ENCODE data around the gene SND1.

SND1 gene

GRCh38 chr7:127907110-127908040, 255.4 kb downstream of the SND1 start:
- no peak for DNase-seq (ENCODE audit: low read depth)

DNA sequence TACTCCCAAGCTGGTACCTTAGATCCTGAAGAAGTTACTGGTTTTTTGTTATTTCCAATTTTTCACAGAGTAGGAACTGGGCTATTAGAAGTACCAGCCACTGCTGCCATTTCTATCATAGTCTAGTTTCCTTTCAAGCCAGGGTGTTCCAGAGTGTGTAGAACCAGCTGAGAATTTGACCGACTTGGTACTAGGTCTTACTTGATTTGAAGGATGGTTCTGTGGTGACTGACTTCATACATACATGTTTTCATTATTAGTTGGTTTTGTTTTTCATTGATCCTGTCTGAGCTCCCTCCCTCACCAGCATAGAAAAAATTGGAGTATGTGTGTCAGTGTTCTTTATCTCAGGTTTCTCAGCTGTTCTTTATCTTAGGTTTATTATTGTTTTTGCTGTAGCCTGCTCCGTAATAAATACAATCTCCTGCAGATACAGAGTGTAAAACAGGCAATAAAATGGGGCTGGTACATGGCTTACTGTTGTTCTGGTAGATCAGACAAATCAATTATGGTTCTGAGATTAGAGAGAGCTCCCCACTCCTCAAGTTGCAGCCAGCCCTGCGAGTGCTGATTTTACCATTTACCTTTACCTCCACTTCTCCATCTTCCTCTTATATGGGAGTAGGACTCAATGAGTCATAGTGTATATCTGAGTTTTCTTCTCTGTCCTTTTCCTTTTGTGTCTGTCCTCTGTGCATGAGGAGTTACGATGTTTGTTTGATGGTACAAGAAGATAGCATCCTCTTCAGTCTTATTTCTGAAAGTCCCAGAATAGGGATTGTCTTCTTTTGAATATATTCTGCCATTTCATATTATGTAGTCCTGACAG, 256.6 kb downstream of the SND1 start:
- DNase-seq (ENCODE audit: low read depth), result no peak

DNA sequence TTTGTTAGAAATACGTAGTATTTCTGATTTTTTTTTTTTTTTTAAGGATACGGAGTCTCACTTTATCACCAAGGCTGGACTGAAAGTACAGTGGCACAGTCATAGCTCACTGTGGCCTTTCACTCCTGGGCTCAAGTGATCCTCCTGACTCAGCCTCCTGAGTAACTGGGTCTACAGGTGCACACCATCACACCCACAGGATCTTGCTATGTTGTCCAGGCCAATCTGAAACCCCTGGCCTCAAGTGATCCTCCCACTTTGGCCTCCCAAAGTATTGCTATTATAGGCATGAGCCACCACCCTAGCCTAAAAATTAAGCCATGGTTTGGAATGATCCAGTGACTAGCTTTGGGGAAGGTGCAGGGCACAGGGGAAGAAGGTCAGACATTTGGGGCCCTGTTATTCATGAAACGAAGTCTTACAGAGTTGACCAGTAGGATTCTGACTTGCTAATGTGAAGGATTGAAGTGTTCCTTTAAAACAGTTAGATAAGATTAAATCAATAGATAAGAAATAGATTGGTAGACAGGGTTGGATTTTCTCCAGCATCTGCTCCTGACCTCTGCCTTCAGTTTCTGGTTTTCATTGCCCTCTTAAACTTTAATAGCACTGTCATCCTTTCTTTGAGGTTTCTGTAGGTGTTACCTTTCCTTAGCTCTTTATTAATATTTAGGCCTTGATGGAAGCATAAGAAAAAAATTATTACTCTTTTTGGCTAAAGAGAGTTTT, 257.6 kb downstream of the SND1 start:
- DNase-seq (ENCODE audit: low read depth), result no peak

DNA sequence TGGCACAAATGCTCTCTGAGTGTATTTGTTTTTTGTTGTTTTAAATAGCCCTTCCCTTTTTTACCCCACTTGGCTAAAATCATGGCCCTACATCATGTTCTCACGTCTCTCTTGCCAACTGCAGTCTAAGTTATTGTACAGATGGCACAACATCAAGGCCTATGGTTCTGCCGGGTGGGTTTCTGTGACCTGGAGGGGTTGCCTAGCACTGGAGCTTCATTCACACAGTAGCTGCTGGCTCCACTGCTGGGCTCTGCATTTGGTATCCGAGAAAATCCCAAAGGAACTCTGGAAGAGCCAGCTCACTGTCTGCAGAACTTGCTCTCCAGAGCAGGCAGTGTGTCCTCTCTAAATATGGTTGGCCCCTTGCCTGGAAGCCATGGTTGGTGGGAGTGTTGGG, 258.7 kb downstream of the SND1 start:
- no peak for DNase-seq (ENCODE audit: low read depth)

DNA sequence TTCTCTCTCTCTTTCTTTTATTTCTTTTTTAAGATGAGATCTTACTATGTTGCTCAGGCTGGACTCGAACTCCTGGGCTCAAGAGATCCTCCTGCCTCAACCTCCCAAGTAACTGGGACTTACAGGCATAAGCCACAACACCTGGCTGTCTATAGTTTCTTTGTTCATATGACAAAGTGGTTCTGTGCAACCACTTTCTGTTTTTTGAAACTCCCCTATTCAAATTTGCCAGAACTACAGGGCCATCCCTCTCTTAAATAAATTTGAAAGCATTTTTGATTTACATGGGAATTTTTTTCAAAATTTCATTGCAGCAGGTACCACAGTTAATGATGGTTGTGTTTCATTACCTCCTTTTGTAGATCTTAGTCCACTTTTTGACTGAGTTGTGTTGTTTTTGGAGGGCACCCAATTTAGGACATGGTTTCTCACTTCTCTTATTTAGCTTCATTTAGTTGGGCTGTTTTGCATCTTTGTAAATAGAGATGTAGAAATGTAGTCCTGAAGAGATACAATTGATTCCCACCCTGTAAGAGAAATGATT, 260.0 kb downstream of the SND1 start:
- no peak for DNase-seq (ENCODE audit: low read depth)

DNA sequence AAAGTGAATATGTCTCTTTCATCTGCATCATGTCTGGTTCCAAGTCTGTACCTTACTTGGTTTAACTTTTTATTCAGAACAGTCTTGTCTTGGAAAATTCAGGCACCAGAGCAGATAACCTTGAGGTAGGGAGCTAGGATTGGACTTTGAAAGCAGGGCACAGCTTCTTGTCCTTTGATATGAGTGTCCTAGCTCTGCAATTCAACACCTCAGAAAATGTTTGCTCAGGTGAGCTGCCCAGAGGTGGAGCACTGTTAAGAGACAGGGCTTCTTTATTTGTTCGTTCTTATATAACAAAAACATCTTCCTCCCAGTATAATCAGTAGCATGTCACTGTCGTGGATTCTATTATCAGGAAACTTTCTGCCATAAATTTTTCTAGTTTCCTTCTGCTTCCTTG, 260.9 kb downstream of the SND1 start:
- no peak for DNase-seq (ENCODE audit: low read depth)

- no peak for DNase-seq (ENCODE audit: low read depth)
Measured at GRCh38 chr7:127913686-127914085, 261.7 kb downstream of the SND1 start.

GRCh38 chr7:127914693-127915092, 262.7 kb downstream of the SND1 start:
- no peak for DNase-seq (ENCODE audit: low read depth)

- DNase-seq (ENCODE audit: low read depth), result no peak
Measured at GRCh38 chr7:127916735-127917134, 264.7 kb downstream of the SND1 start.

DNA sequence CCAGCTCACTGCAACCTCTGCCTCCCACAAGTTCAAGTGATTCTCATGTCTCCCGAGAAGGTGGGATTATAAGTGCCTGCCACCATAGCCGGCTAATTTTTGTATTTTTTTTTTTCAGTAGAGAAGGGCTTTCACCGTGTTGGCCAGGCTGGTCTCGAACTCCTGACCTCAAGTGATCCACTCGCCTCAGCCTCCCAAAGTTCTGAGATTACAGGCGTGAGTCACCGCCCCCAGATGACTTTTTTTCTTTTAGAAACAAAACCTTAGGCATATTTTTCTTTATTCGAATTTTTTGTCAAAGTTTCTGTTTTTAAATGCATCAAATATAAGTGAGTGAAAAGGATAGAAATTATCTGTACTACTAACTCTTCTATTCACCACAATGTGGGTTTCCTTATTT, 266.1 kb downstream of the SND1 start:
- DNase-seq (ENCODE audit: low read depth), result no peak

GRCh38 chr7:127920787-127921438, 268.9 kb downstream of the SND1 start:
- DNase-seq (ENCODE audit: low read depth), result no peak

- no peak for DNase-seq (ENCODE audit: low read depth)
Measured at GRCh38 chr7:127922656-127923055, 270.7 kb downstream of the SND1 start.

- no peak for DNase-seq (ENCODE audit: low read depth)
Measured at GRCh38 chr7:127924874-127925273, 272.9 kb downstream of the SND1 start.

DNA sequence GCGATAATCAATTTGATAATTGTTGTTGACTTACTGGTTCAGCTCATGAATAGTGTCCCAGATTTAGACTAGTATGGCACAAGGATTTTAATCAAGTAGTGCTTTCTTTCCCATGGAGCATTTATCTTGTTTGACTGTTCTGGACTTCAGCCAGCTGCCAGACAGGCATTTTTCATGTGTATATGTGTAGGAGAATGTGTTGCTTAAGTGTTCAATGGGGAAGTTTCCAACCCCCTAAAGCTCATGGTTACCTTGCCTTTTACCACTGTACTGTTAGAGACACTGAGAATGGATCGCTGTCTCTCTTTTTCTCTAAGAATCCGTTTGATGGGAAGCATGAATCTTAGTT, 275.3 kb downstream of the SND1 start:
- no peak for DNase-seq (ENCODE audit: low read depth)

DNA sequence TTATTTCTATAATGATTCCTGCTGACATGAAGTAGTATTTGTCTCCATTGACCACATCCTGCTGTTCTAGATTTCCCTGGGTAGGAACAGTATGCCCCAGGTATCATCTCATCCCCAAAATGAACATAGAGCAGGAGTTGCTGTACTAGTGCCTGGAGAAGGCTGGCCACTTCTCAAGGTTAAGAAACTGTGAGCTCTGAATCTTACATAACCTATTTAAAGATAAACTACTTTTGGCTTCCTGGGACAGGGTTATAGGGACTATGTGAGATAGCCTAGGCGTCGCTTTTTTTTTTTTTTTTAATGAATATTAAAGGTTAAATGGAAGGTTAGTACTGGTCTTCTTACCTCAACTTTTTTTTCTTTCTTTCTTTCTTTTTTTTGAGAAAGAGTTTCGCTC, 276.2 kb downstream of the SND1 start:
- DNase-seq (ENCODE audit: low read depth), result no peak

GRCh38 chr7:127928852-127929251, 276.9 kb downstream of the SND1 start:
- DNase-seq (ENCODE audit: low read depth), result no peak

DNA sequence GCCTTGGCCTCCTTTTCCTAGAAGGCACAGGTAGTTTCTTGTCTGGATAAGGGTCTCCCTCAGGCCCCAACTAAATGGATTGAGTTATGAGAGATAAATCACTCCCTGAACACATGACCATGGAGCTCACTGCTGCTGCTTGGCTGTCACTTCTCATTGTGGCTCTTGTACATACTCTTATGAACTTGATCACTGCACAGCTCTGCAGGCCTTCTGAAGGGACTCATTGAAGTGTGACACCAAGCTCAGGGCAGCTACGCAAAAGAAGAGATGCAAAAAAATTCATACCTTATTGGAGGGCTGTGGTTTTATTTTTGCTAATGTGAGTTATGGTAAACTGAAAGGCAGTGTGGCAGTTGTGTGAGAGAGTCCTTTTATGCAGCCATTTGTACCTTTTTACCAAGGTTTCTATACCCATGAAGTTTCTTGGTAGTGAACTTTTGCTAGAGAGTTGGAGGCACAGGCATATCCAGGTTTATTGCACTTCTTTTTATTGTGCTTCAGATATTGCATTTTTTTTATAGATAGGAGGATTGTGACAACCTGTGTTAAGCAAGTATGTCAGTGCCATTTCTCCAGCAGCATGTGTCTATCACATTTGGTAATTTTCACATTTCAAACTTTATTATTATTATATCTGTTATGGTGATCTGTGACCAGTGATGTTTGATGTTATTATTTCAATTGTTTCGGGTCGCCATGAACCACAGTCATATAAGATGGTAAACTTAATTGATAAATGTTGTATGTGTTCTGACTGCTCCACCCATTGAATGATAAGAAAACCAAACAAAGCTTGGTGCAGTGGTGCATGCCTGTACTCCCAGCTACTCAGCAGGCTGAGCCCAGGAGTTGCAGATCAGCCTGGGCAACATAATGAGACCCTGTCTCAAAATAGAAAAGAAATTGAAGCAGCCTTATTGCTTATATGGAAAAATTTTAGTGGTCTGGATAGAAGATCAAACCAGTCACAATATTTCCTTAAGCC, 278.6 kb downstream of the SND1 start:
- no peak for DNase-seq (ENCODE audit: low read depth)

DNA sequence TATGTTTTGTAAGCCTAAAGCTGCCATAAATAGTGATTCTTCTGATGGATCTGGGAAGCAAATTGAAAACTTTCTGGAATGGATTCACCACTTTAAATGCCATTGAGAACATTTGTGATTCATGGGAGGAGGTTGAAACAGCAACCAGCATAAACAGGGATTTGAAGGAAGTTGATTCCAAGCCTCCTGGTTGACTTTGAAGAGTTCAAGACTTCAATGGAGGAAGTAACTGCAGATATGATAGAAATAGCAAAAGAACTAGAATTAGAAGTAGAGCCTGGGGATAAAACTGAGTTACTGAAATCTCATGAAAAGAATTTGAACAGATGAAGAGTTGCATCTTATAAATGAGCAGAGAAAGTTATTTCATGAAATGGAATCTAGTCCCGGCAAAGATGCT, 280.1 kb downstream of the SND1 start:
- DNase-seq (ENCODE audit: low read depth), result no peak

DNA sequence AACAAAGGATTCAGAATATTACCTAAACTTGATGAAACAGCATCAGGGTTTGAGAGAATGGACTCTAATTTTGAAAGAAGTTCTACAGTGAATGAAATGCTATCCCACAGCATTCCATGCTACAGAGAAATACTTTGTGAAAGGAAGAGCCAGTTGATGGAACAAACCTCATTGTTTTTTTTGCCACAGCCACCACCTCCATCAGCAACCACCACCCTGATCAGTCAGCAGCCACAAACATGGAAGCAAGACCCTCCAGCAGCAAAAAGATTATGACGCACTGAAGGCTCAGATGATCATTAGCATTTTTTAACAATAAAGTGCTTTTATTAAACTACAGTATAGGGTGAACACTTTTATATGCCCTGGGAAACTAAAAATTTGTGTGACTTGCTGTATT, 280.5 kb downstream of the SND1 start:
- no peak for DNase-seq (ENCODE audit: low read depth)

DNA sequence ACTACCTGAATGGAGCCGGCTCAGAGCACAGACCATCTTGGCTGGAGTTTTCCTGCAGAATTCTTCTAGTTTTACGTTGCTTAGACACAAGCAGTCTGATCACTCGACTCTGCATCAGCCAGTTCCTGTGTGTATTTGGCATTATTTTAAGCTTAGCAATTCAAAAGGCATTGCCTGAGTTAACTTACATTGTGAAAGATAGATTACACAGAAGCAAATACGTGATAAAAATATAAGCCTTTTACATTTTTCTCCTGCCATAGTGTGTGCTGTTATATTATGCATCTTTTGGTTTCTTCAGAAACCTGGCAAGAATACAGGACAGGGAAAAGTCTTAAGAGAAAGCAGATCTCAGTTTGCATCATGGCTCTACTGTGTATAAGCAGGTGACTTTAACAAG, 281.2 kb downstream of the SND1 start:
- DNase-seq (ENCODE audit: low read depth), result no peak

- no peak for DNase-seq (ENCODE audit: low read depth)
Measured at GRCh38 chr7:127934711-127935110, 282.7 kb downstream of the SND1 start.

Data from HS-27A (cell line).